GM12878 (cell line): ENCODE data around the gene SNRPA. TPM values are rescaled to one million over a fixed set of nuclear protein-coding genes. Genes with fewer than 3 reads are reported as not detected.

Source experiments
- ATAC-seq: fragments of 200-7000 bp; cut with Tn5 transposase; 3 replicates; pipeline ENCODE4 v1.9.1; 2020; ENCODE audit warnings: mild to moderate bottlenecking, moderate library complexity
- BruUV-seq: library from RNA; stranded (reverse); fragments of 400-500 nt; replicated peaks from 2 replicates; lab custom pipeline; 2021; lab: Mats Ljungman, UMichigan
- CTCF ChIA-PET: fragments of 300-600 bp; sonication (Branson Sonifier 250); formaldehyde crosslinking; extraction: SDS; loops from one replicate; lab custom pipeline; 2021; ENCODE audit warnings: inconsistent platforms; lab: Yijun Ruan, JAX
- POLR2A ChIA-PET: fragments of 350-600 bp; formaldehyde crosslinking; extraction: SDS; loops from one replicate; lab custom pipeline; 2021; ENCODE audit warnings: inconsistent platforms; lab: Charles Lee
- RAD21 ChIA-PET: fragments of 300-600 bp; sonication (Branson Sonifier 250); formaldehyde crosslinking; loops from one replicate; lab custom pipeline; 2023; ENCODE audit warnings: antibody characterized with exemption; ENCODE audit not compliant: unreplicated experiment; lab: Charles Lee
- SMC1A ChIA-PET: fragments of 300-600 bp; sonication (Branson Sonifier 250); formaldehyde crosslinking; loops from one replicate; lab custom pipeline; 2023; ENCODE audit not compliant: unreplicated experiment, uncharacterized antibody; lab: Charles Lee
- DNase-seq: peaks from one replicate; pipeline ENCODE4 v3.0.0-alpha.2; 2011; ENCODE audit warnings: low read depth, low spot score
- FAIRE-seq: peaks from 3 replicates; lab custom pipeline; 2011; peaks lifted over from hg19 to GRCh38; lab: Jason Lieb, UNC
- H2AFZ ChIP-seq: 2 replicates; pipeline ENCODE4 v1.6.0; 2011; ENCODE audit warnings: low read depth, low read length, control low read depth; ENCODE audit not compliant: control insufficient read depth
- H3K27ac ChIP-seq: 2 replicates; pipeline ENCODE4 v1.5.1; 2011; ENCODE audit warnings: control low read depth; ENCODE audit not compliant: control insufficient read depth, insufficient read depth
- H3K27me3 ChIP-seq, 2 experiments: replicated peaks in 1 of 2; 2 replicates each; pipeline versions ENCODE4 v1.6.0 to v1.6.1; 2011; ENCODE audit warnings: low read length in 1 of 2; ENCODE audit not compliant: control insufficient read depth in 2 of 2, insufficient read depth in 2 of 2
- H3K36me3 ChIP-seq, 2 experiments: 2 replicates each; pipeline ENCODE4 v1.5.1; 2011; ENCODE audit warnings: low read length in 1 of 2; ENCODE audit not compliant: control insufficient read depth in 2 of 2, insufficient read depth in 2 of 2
- H3K4me1 ChIP-seq: 2 replicates; pipeline ENCODE4 v1.6.1; 2011; ENCODE audit warnings: mild to moderate bottlenecking, low read length, moderate library complexity, mixed read lengths; ENCODE audit not compliant: control insufficient read depth, insufficient read depth
- H3K4me2 ChIP-seq: 2 replicates; pipeline ENCODE4 v1.6.0; 2011; ENCODE audit warnings: control low read depth; ENCODE audit not compliant: control insufficient read depth, insufficient read depth
- H3K4me3 ChIP-seq: fragments of 200-600 bp; sonication (generic); 2 replicates; pipeline ENCODE4 v1.5.1; 2016
- H3K79me2 ChIP-seq: 2 replicates; pipeline ENCODE4 v1.6.0; 2011; ENCODE audit warnings: low read length; ENCODE audit not compliant: control insufficient read depth, insufficient read depth
- H3K9ac ChIP-seq: 2 replicates; pipeline ENCODE4 v1.8.0; 2011; ENCODE audit warnings: low read length, control low read depth, mixed read lengths; ENCODE audit not compliant: control insufficient read depth, insufficient read depth
- H3K9me3 ChIP-seq: replicated peaks from 3 replicates; pipeline ENCODE4 v1.5.1; 2011; ENCODE audit warnings: mild to moderate bottlenecking, low read length; ENCODE audit not compliant: control insufficient read depth, insufficient read depth
- H4K20me1 ChIP-seq: 2 replicates; pipeline ENCODE4 v1.6.0; 2011; ENCODE audit not compliant: control insufficient read depth, insufficient read depth
- ATF2 ChIP-seq: IDR thresholded peaks from 2 replicates; pipeline ENCODE4 v1.6.1; 2012; ENCODE audit warnings: low read length, inconsistent platforms
- BACH1 ChIP-seq: fragments of 450-650 bp; IDR thresholded peaks from 2 replicates; pipeline ENCODE4 v1.6.1; 2017; ENCODE audit warnings: mild to moderate bottlenecking, borderline replicate concordance
- CEBPZ ChIP-seq: fragments of 150-350 bp; IDR thresholded peaks from 2 replicates; pipeline ENCODE4 v1.6.1; 2016; ENCODE audit warnings: low read depth, low read length
- CREM ChIP-seq: IDR thresholded peaks from 2 replicates; pipeline ENCODE4 v1.6.1; 2014; ENCODE audit warnings: antibody characterized with exemption, low read depth
- EGR1 ChIP-seq, 2 experiments: IDR thresholded peaks; 1 replicate in 1 of 2; 2 replicates in 1 of 2; pipeline ENCODE4 v1.6.1; 2011 to 2012; ENCODE audit warnings: low read depth in 2 of 2, low read length in 2 of 2, borderline replicate concordance in 1 of 2, mild to moderate bottlenecking in 1 of 2, moderate library complexity in 1 of 2
- HSF1 ChIP-seq: fragments of 150-350 bp; IDR thresholded peaks from 2 replicates; pipeline ENCODE4 v1.6.1; 2014; ENCODE audit warnings: mild to moderate bottlenecking, low read depth, low read length
- KAT2A ChIP-seq: conservative IDR thresholded peaks from 2 replicates; pipeline ENCODE4 v1.6.1; 2011; ENCODE audit warnings: low read depth, low read length; ENCODE audit not compliant: control insufficient read depth
- MXI1 ChIP-seq: fragments of 150-350 bp; IDR thresholded peaks from 2 replicates; pipeline ENCODE4 v1.6.1; 2011; ENCODE audit warnings: low read depth, mild to moderate bottlenecking, inconsistent platforms, low read length, improper control_type of control experiment
- NR2C2 ChIP-seq: IDR thresholded peaks from 2 replicates; pipeline ENCODE4 v1.6.1; 2011; ENCODE audit warnings: borderline replicate concordance, low read depth; ENCODE audit not compliant: control insufficient read depth, insufficient read length
- POLR2AphosphoS2 ChIP-seq: IDR thresholded peaks from 2 replicates; pipeline ENCODE4 v1.6.1; 2011; ENCODE audit warnings: low read depth, mild to moderate bottlenecking, low read length, improper control_type of control experiment, moderate library complexity
- POLR2AphosphoS5 ChIP-seq: IDR thresholded peaks from 2 replicates; pipeline ENCODE4 v1.6.1; 2011; ENCODE audit warnings: mild to moderate bottlenecking, low read length, inconsistent platforms
- POU2F2 ChIP-seq: IDR thresholded peaks from 3 replicates; pipeline ENCODE4 v1.6.1; 2011; ENCODE audit warnings: low read depth, mild to moderate bottlenecking, low read length, borderline replicate concordance
- SREBF1 ChIP-seq: IDR thresholded peaks from 2 replicates; pipeline ENCODE4 v1.6.1; 2012; ENCODE audit warnings: mild to moderate bottlenecking, low read length
- WGBS: methylation state at CpG from one replicate; pipeline ENCODE4 v1.1.6; 2016; ENCODE audit warnings: low lambda C conversion rate; ENCODE audit not compliant: insufficient replicate concordance, insufficient coverage; ENCODE audit errors: missing lambda C conversion rate; 5-methylcytosine and 5-hydroxymethylcytosine counted together
- in situ Hi-C: fragments of 300-500 bp; cut with MboI; formaldehyde crosslinking; loops from 9 replicates; pipeline ENCODE4 v1.14.3; 2018; ENCODE audit warnings: mixed read lengths
- intact Hi-C: fragments of 100-400 bp; cut with micrococcal nuclease; formaldehyde crosslinking; loops from one replicate; pipeline ENCODE4 v1.14.2; 2022; ENCODE audit not compliant: unreplicated experiment
- polyA plus RNA-seq, 11 experiments: library from polyadenylated mRNA; depleted of rRNA in 4 of 11; unstranded in 6 of 11; stranded (reverse) in 5 of 11; fragments of >200 nt; fragmentation: Nextera tagmentation in 4 of 11; fragmentation: Illumina TruSeq in 1 of 11; extraction: Ambion mirVana in 4 of 11; extraction: Trizol in 1 of 11; gene quantifications; 1 replicate in 1 of 11; 2 replicates in 10 of 11; pipeline versions ENCODE4 v1.2.1 to v1.2.3, GENCODE V29; 2011 to 2016; ENCODE audit warnings: inconsistent platforms in 2 of 11, missing spikeins in 2 of 11, low read depth in 1 of 11
- total RNA-seq, 4 experiments: library from RNA; depleted of rRNA in 3 of 4; stranded (reverse); fragments of >200 nt in 3 of 4; fragmentation: Illumina TruSeq in 1 of 4; extraction: Trizol in 1 of 4; gene quantifications; 2 replicates each; pipeline versions ENCODE4 v1.2.1 to v1.2.3, GENCODE V29; 2013 to 2021
- TF ChIP-seq, protein P1 (sequence below): fragments of 450-650 bp; IDR thresholded peaks from 2 replicates; pipeline ENCODE4 v1.6.1; 2017; ENCODE audit warnings: mild to moderate bottlenecking

SNRPA gene
- total and polyA plus RNA-seq, 10 of the 15 experiments (the other 5 are each of a cell fraction or from before 2014, with no cell fraction given) = 14.8 to 299 (median 202) TPM

GRCh38 chr19:40742886-40743285 lies 8.1 kb upstream of the SNRPA start:
- Histone ChIP-seq H3K4me1 (no peaks in the 10 kb centered on the region), H3K9ac (no peak overlapping the region), H4K20me1 (no peaks in the 10 kb centered on the region), H3K4me2 (no peak overlapping the region), H3K4me3 (no peak overlapping the region), H3K36me3 (no peaks in the 10 kb centered on the region; a peak in 3 of 4 replicates), H3K79me2 (peaks cover 3% of the 10 kb centered on the region), H3K27ac (no peak overlapping the region), H3K27me3 (no peaks in the 10 kb centered on the region), H2AFZ (no peak overlapping the region), H3K9me3 (no peaks in the 10 kb centered on the region)
- intact Hi-C loops (no loop called here), in situ Hi-C loops (no loop called here)
- CTCF ChIA-PET = interaction anchor here (1.4 to 4.5 kb wide), 4 partner anchors 63 to 80 kb away, joined by 5 to 26 read pairs (median 7); no protein-coding TSS in a partner anchor
- POLR2A ChIA-PET = interaction anchor here (1.5 kb wide), 1 partner anchor 26 kb away, joined by 5 read pairs; the partner anchor contains the start of genes COQ8B and ITPKC
- DNase-seq (no peak), FAIRE-seq (no peak), ATAC-seq (no peak)
- BruUV-seq = no TSS peak
- SMC1A ChIA-PET = interaction anchor here (1.5 kb wide), 1 partner anchor 80 kb away, joined by 3 read pairs; no protein-coding TSS in a partner anchor
- RAD21 ChIA-PET = interaction anchor here (0.5 kb wide), 1 partner anchor 8 kb away, joined by 3 read pairs; no protein-coding TSS in a partner anchor
- no peak for TF ChIP-seq CREM
- TF ChIP-seq BACH1 = no peak
- no peak for TF ChIP-seq HSF1
- no peak for TF ChIP-seq MXI1
- TF ChIP-seq SREBF1 = no peak
- no peak for TF ChIP-seq POU2F2
- no peak for TF ChIP-seq NR2C2
- TF ChIP-seq POLR2AphosphoS5 = no peak
- TF ChIP-seq EGR1 (IDR thresholded peaks at IDR 0.05; ENCODE audit: borderline replicate concordance in 1 of 2, low read depth in 2 of 2, low read length in 2 of 2) = no peak
- TF ChIP-seq, protein P1, sequence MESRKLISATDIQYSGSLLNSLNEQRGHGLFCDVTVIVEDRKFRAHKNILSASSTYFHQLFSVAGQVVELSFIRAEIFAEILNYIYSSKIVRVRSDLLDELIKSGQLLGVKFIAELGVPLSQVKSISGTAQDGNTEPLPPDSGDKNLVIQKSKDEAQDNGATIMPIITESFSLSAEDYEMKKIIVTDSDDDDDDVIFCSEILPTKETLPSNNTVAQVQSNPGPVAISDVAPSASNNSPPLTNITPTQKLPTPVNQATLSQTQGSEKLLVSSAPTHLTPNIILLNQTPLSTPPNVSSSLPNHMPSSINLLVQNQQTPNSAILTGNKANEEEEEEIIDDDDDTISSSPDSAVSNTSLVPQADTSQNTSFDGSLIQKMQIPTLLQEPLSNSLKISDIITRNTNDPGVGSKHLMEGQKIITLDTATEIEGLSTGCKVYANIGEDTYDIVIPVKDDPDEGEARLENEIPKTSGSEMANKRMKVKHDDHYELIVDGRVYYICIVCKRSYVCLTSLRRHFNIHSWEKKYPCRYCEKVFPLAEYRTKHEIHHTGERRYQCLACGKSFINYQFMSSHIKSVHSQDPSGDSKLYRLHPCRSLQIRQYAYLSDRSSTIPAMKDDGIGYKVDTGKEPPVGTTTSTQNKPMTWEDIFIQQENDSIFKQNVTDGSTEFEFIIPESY = no peak
- no peak for TF ChIP-seq CEBPZ
- no peak for TF ChIP-seq ATF2
- TF ChIP-seq KAT2A = no peak
- TF ChIP-seq POLR2AphosphoS2 = no peak
- whole genome bisulfite sequencing = 96% methylated on average over 12 of the region's 12 CpGs
